Measurements from ENCODE around the gene TNIP2.

- TF ChIP-seq POLR2A (IDR thresholded peaks at IDR 0.05), result no peak
- TF ChIP-seq CTCF (IDR thresholded peaks at IDR 0.05), result no peak
These were observed 33.9 kb upstream of the TNIP2 start for GRCh38 chr4:2789793-2790582.

Data from transverse colon (tissue), 3 donors.